ENCODE measurements around the gene EIF4G3. TPM values are rescaled to one million over a fixed set of nuclear protein-coding genes. Genes with fewer than 3 reads are reported as not detected.

The EIF4G3 gene
- total and polyA plus RNA-seq, 9 of the 15 experiments (the other 6 are each of a cell fraction or from before 2014, with no cell fraction given): 6.7 to 40.5 (median 32.1) TPM

DNA sequence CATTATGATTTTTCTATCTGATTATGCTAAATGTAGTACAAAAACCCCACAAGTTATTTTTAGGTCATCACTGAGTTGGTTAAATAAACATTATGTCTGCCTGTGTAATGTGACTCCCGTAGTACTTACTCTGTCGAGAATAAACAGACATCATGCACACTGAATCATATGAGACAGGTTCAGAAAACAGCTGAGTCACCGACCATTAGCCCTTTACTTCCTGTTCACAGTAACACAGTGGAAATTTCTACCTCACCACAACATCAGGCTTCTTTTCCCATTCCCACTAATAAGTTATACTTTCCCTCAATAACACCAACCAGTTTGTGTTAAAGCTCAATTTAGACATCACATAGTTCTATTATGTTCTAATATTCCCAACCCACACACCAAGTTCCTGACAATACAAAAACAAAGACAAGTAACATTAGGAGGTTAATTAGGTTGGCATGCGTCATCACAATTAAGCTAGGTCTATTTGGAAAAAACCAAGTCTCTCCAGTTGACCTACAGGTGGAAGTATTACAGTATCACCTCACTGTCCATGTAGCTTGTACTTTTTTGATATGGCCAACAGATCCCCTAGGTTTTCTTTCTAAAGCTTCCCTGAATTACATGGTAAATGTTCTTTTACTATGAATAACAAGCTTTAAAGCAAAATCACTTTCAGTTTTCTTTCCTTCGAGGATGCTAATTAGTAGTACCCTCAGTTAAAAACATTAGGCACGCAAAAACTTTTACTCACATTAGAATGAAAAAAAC lies 154.2 kb downstream of the EIF4G3 start (continued):
- TF ChIP-seq, protein P1, sequence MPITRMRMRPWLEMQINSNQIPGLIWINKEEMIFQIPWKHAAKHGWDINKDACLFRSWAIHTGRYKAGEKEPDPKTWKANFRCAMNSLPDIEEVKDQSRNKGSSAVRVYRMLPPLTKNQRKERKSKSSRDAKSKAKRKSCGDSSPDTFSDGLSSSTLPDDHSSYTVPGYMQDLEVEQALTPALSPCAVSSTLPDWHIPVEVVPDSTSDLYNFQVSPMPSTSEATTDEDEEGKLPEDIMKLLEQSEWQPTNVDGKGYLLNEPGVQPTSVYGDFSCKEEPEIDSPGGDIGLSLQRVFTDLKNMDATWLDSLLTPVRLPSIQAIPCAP (CRISPR knock-in tag; IDR thresholded peaks at IDR 0.05; ENCODE audit: borderline replicate concordance): no peak
- TF ChIP-seq, protein P2, sequence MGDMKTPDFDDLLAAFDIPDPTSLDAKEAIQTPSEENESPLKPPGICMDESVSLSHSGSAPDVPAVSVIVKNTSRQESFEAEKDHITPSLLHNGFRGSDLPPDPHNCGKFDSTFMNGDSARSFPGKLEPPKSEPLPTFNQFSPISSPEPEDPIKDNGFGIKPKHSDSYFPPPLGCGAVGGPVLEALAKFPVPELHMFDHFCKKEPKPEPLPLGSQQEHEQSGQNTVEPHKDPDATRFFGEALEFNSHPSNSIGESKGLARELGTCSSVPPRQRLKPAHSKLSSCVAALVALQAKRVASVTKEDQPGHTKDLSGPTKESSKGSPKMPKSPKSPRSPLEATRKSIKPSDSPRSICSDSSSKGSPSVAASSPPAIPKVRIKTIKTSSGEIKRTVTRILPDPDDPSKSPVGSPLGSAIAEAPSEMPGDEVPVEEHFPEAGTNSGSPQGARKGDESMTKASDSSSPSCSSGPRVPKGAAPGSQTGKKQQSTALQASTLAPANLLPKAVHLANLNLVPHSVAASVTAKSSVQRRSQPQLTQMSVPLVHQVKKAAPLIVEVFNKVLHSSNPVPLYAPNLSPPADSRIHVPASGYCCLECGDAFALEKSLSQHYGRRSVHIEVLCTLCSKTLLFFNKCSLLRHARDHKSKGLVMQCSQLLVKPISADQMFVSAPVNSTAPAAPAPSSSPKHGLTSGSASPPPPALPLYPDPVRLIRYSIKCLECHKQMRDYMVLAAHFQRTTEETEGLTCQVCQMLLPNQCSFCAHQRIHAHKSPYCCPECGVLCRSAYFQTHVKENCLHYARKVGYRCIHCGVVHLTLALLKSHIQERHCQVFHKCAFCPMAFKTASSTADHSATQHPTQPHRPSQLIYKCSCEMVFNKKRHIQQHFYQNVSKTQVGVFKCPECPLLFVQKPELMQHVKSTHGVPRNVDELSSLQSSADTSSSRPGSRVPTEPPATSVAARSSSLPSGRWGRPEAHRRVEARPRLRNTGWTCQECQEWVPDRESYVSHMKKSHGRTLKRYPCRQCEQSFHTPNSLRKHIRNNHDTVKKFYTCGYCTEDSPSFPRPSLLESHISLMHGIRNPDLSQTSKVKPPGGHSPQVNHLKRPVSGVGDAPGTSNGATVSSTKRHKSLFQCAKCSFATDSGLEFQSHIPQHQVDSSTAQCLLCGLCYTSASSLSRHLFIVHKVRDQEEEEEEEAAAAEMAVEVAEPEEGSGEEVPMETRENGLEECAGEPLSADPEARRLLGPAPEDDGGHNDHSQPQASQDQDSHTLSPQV (IDR thresholded peaks at IDR 0.05): peak; percentile 97
- TF ChIP-seq RERE (CRISPR knock-in tag; IDR thresholded peaks at IDR 0.05; ENCODE audit: borderline replicate concordance) (no peak), KAT8 (IDR thresholded peaks at IDR 0.05; ENCODE audit: low read depth) (no peak), ZFP30 (CRISPR knock-in tag; IDR thresholded peaks at IDR 0.05; ENCODE audit: borderline replicate concordance) (no peak), SMARCC2 (IDR thresholded peaks at IDR 0.05; ENCODE audit: low read depth) (peak; percentile 91), CCNT2 (IDR thresholded peaks at IDR 0.05; ENCODE audit: borderline replicate concordance, extremely low read depth, insufficient read length, low read depth, low read length) (peak; percentile 63), ZNF740 (CRISPR knock-in tag; IDR thresholded peaks at IDR 0.05) (no peak), ZNF740 (tag; IDR thresholded peaks at IDR 0.05) (0 out of 4 replicates have a peak, but pooled peaks of 1 of the 2 experiments have one; percentile 48), NBN (IDR thresholded peaks at IDR 0.05; ENCODE audit: low read depth) (peak; percentile 82)
- TF ChIP-seq, protein P3, sequence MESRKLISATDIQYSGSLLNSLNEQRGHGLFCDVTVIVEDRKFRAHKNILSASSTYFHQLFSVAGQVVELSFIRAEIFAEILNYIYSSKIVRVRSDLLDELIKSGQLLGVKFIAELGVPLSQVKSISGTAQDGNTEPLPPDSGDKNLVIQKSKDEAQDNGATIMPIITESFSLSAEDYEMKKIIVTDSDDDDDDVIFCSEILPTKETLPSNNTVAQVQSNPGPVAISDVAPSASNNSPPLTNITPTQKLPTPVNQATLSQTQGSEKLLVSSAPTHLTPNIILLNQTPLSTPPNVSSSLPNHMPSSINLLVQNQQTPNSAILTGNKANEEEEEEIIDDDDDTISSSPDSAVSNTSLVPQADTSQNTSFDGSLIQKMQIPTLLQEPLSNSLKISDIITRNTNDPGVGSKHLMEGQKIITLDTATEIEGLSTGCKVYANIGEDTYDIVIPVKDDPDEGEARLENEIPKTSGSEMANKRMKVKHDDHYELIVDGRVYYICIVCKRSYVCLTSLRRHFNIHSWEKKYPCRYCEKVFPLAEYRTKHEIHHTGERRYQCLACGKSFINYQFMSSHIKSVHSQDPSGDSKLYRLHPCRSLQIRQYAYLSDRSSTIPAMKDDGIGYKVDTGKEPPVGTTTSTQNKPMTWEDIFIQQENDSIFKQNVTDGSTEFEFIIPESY (CRISPR knock-in tag; IDR thresholded peaks at IDR 0.05): no peak

Measured in K562 (cell line).